Ectodermal cell (in vitro differentiated cells): ENCODE measurements around the gene SLC46A3.
"Not testable (repeated sequence)": the region's sequence is repeated elsewhere in the genome, so short reads cannot be mapped to it uniquely, and the experiment has no call there.

Experiments used
- H3K27ac ChIP-seq: 2 replicates; pipeline ENCODE4 v1.7.0; 2013; ENCODE audit warnings: mild to moderate bottlenecking, low read depth, low read length; ENCODE audit not compliant: insufficient read depth, poor library complexity, severe bottlenecking
- H3K27me3 ChIP-seq: 2 replicates; pipeline ENCODE4 v1.7.0; 2013; ENCODE audit warnings: mild to moderate bottlenecking, low read length; ENCODE audit not compliant: insufficient read depth, control insufficient read depth, poor library complexity, severe bottlenecking
- H3K36me3 ChIP-seq: one replicate; pipeline ENCODE4 v1.7.0; 2013; ENCODE audit warnings: low read length; ENCODE audit not compliant: control insufficient read depth, insufficient read depth
- H3K4me1 ChIP-seq: one replicate; pipeline ENCODE4 v1.7.0; 2013; ENCODE audit warnings: low read length; ENCODE audit not compliant: control insufficient read depth, insufficient read depth
- H3K4me3 ChIP-seq: 2 replicates; pipeline ENCODE4 v1.7.0; 2013; ENCODE audit warnings: low read depth, low read length, control low read depth; ENCODE audit not compliant: insufficient read depth
- H3K9me3 ChIP-seq: 2 replicates; pipeline ENCODE4 v1.7.0; 2013; ENCODE audit warnings: mild to moderate bottlenecking, low read length, moderate library complexity; ENCODE audit not compliant: control insufficient read depth
- WGBS, 2 experiments: methylation state at CpG; one replicate each; pipeline ENCODE4 v1.1.7; 2013; ENCODE audit warnings: missing lambda C conversion rate in 2 of 2; 5-methylcytosine and 5-hydroxymethylcytosine counted together

The SLC46A3 gene

DNA sequence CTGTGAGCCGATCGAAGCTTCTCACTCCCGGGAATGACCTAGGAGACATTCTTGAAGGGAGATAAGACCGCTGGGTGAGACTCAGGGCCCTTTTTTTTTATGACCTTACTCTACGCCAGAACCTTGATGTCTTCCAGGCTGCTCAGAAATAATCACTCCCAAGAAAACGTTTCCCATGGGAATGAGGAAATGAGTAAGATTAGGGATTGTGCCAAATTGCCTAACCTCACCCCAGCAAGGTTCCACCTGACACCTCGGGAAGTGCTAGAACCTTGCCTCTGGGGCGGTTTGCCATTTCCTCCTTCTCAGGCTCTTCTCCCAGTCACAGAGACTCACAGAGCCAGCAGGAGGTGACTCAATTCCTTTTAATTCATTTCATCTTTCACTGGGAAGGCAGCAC lies 2.3 kb downstream of the SLC46A3 start:
- H3K27ac ChIP-seq = no peak overlapping the region
- peaks cover 38% of the 10 kb centered on the region for H3K27me3 ChIP-seq
- H3K36me3 ChIP-seq = no peaks in the 10 kb centered on the region
- H3K4me3 ChIP-seq = no peak overlapping the region
- 68 to 72% methylated on average over 6 to 8 of the region's 8 CpGs for WGBS, 2 experiments
- no peaks in the 10 kb centered on the region for H3K4me1 ChIP-seq
- H3K9me3 ChIP-seq = no peaks in the 10 kb centered on the region

DNA sequence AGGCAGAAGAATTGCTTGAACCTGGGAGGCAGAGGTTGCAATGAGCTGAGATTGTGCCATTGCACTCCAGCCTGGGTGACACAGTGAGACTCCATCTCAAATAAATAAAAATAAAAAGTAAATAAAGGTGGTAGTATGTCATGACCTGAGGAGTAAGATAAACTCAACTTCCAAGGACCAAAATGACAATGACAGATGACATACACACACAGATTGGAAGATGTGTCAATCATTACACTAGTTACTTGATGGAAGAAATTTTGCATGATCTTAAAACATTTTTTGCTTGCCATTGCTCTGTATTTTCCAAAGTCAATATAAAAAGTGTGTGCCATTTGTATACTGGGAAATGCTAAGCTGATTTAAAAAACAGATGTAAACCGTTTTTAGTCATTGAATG lies 4.1 kb downstream of the SLC46A3 start:
- Histone ChIP-seq H3K9me3 (no peaks in the 10 kb centered on the region), H3K4me1 (no peaks in the 10 kb centered on the region), H3K36me3 (no peaks in the 10 kb centered on the region), H3K27ac (no peak overlapping the region), H3K4me3 (no peak overlapping the region), H3K27me3 (peaks cover 35% of the 10 kb centered on the region)
- WGBS, 2 experiments = 85 to 88% methylated on average over 1 of the region's 1 CpG

DNA sequence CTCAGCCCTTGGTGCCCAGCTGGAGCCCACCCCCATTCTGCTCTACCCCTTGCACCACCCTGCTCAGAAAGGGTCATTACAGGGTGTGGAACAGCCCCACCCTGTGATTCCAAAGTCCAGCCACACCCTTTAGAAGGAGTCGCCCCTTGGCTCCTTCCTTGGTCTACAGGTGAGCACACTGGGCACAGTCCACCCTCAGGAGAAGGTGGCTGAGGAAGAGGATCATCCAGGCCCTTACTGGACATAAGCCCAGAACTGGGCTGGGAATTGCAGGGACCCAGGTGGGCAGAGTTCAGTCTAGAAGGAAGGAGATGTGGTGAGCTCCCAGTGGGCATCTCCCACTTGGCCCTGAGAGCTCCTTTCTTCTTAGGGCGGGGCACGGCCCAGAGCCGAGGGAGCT lies 8.6 kb downstream of the SLC46A3 start:
- WGBS, 2 experiments = 85 to 98% methylated on average over 4 of the region's 4 CpGs
- no peak overlapping the region for H3K27ac ChIP-seq
- H3K4me3 ChIP-seq = no peak overlapping the region
- H3K36me3 ChIP-seq = no peaks in the 10 kb centered on the region
- H3K4me1 ChIP-seq = no peaks in the 10 kb centered on the region
- no peaks in the 10 kb centered on the region for H3K27me3 ChIP-seq
- H3K9me3 ChIP-seq = no peaks in the 10 kb centered on the region

DNA sequence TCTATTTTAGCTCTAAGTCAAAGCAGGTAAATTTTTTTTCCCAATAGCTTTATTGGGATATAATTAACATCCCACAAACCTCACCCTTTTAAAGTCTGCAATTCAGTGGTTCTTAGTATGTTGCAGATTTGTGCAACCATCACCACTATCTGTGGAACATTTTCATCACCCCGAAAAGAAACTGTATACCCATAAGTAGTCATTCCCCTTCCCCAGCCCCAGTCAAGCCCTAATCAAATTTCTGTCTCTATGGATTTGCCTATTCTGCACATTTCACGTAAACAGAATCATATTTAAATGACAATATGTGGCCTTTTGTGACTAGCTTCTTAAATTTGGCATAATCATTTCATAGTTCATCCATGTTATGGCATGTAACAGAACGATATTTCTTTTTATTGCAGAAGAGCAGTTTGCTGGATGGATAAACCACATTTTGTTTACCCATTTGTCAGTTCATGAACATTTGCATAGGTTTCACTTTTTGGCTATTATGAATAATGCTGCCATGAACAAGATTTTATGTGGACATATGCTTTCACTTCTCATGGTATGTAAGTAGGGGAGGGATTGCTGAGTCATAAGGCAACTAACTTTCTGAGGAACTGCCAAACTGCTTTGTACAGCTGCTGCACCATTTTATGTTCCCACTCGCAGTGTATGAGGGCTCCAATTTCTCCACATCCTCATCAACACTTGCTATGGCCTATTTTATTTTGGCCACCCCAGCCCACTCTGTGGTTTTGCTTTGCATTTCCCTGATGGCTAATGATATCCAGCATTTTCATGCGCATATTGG lies 10.9 kb downstream of the SLC46A3 start:
- no peak overlapping the region for H3K27ac ChIP-seq
- H3K27me3 ChIP-seq = no peaks in the 10 kb centered on the region
- no peak overlapping the region for H3K4me3 ChIP-seq
- H3K4me1 ChIP-seq = no peaks in the 10 kb centered on the region
- H3K9me3 ChIP-seq = no peaks in the 10 kb centered on the region
- no peaks in the 10 kb centered on the region for H3K36me3 ChIP-seq
- 90 to 96% methylated on average over 5 of the region's 5 CpGs for WGBS, 2 experiments

DNA sequence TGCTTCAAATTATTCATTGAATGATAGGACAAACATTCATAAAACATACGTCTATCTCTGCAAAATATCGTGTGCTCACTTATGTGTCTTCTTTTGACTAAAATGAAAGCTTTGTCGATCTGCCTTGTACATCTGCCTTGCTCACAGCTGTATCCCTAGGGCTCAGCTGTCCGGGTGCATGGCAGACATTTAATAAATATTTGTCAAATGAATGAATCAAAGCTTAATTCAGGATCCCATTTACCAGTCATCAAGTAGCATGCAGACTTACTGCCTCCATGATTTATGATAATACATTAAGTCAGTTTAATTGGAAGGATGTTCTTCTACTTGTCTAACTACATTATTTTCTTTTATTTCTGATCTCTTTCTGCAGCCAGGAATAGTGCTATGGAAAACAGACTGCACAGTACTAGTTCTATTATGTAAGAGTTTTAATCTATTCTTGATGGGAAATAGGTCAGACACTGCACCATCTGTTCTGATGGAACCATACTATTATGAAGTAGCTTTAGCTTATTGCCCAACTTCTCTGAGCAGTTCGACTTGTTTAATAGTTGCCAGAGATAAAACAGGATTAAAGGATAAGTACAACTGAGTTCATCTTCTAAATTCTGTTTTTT lies 13.2 kb downstream of the SLC46A3 start:
- WGBS, 2 experiments = 93 to 97% methylated on average over 5 of the region's 5 CpGs
- Histone ChIP-seq H3K27ac (no peak overlapping the region), H3K4me1 (no peaks in the 10 kb centered on the region), H3K9me3 (no peaks in the 10 kb centered on the region), H3K4me3 (no peak overlapping the region), H3K27me3 (no peaks in the 10 kb centered on the region), H3K36me3 (no peaks in the 10 kb centered on the region)

DNA sequence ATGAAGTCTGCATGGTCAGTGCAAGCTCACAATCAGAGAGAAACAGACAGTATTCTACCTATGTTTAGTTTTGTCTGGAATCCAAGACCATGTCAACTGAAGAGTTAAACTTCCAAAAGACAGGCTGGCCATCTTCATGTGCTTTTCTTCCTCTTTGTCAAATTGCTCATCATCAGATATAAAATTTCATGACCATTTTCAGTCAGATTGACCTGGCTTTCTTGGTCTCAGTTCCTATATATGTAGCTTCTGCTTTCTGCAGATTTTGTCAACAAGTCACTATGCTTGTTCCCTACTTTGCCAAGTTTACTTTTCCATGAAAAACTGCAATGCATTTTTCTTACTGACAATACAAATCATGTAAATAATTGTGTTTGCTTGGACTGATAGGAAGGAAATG lies 13.9 kb downstream of the SLC46A3 start:
- Histone ChIP-seq H3K36me3 (no peaks in the 10 kb centered on the region), H3K4me3 (no peak overlapping the region), H3K9me3 (no peaks in the 10 kb centered on the region), H3K4me1 (no peaks in the 10 kb centered on the region), H3K27ac (no peak overlapping the region), H3K27me3 (no peaks in the 10 kb centered on the region)

DNA sequence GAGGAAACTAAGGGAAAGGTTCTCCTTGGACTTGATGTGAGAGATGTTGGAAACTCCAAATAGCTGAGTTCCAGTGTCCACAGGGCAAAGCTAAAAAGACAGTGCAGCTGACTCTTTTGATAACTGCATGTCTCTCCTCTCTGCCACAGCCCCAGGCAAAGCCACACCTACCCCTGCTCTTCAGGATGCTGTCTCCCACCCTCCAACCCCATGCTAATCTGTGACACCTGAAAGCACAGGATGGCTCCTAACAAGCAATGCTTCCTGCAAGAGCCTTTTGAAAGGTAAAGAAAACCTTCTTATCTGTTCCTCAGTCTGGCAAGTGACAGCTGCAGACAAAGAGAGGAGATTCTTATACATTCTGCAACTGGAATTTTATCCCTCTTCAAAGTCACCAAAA lies 14.5 kb downstream of the SLC46A3 start:
- Histone ChIP-seq H3K27ac (no peak overlapping the region), H3K4me3 (no peak overlapping the region), H3K27me3 (no peaks in the 10 kb centered on the region), H3K36me3 (no peaks in the 10 kb centered on the region), H3K9me3 (no peaks in the 10 kb centered on the region), H3K4me1 (no peaks in the 10 kb centered on the region)

DNA sequence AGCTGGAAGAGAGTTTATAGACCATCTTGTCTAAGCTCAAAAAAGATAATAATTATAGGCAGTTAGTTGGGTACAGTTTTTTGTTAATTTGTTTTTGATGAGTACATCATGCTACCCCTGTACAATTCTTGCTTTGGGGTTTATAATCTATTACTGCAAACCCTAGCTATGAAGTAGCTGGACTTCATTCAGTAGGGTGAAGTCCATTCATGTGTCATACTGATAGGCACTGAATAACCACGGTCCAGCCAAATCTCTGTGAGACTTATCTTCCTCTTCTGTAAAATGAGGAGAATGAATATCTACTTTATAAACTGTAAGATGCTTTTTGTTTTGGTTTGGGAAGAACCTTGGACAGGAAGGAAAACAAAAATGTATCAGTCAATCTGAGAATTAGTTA lies 19.5 kb downstream of the SLC46A3 start:
- Histone ChIP-seq H3K36me3 (no peaks in the 10 kb centered on the region), H3K4me3 (no peak overlapping the region), H3K4me1 (no peaks in the 10 kb centered on the region), H3K27ac (no peak overlapping the region), H3K9me3 (no peaks in the 10 kb centered on the region), H3K27me3 (no peaks in the 10 kb centered on the region)
- WGBS, 2 experiments = 91 to 94% methylated on average over 1 of the region's 1 CpG

DNA sequence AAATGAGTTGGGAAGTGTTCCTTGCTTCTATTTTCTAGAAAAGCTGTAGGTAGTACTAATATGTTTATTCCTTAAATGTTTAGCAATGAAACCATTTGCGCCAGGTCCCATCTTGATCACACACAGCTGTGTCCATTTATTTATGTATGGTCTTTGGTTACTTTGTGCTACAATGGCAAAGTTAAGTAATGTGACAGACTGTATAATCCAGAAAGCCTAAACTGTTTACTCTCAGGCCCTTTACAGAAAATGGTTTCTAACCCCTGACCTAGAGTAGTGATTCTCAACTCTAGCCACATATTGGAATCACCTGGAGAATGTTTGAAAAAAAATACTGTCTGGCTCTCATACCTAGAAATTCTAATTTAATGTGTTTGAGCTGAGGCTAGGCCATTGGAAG lies 21.3 kb downstream of the SLC46A3 start:
- no peak overlapping the region for H3K4me3 ChIP-seq
- 100% methylated on average over 1 of the region's 1 CpG for WGBS, 2 experiments
- H3K9me3 ChIP-seq = no peaks in the 10 kb centered on the region

DNA sequence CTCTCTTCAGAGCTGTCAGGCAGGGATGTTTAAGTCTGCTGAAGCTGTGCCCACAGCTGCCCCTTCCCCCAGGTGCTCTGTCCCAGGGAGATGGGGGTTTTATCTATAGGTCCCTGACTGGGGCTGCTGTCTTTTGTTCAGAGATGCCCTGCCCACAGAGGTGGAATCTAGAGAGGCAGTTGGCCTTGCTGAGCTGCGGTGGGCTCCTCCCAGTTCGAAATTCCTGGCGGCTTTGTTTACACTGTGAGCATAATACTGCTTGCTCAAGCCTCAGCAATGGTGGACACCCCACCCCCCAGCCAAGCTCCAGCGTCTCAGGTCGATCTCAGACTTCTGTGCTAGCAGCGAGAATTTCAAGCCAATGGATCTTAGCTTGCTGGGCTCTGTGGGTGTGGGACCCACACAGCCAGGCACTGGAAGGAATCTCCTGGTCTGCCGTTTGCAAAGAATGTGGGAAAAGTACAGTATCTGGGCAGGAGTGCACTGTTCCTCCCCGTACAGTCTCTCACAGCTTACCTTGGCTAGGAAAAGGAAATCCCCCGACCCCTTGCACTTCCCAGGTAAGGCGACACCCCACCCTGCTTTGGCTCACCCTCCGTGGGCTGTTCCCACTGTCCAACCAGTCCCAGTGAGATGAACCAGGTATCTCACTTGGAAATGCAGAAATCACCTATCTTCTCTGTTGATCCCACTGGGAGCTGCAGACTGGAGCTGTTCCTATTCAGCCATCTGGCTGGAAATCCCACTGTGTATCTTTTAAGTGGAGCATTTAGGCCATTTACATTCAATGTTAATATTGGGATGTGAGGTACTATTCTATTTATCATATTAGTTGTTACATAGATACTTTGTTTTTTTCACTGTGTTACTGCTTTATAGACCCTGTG lies 24.9 kb downstream of the SLC46A3 start:
- not testable (repeated sequence) for H3K4me1 ChIP-seq, H3K9me3 ChIP-seq, H3K4me3 ChIP-seq, H3K27me3 ChIP-seq, H3K27ac ChIP-seq, H3K36me3 ChIP-seq
- WGBS, 2 experiments = 44 to 45% methylated on average over 11 of the region's 11 CpGs

More for the DNA sequence above, 21.3 kb downstream of the SLC46A3 start:
- Histone ChIP-seq H3K4me1 (peaks cover 6% of the 10 kb centered on the region), H3K36me3 (no peaks in the 10 kb centered on the region), H3K27me3 (no peaks in the 10 kb centered on the region), H3K27ac (no peak overlapping the region)
